Gastroesophageal sphincter (tissue), 4 donors: ENCODE measurements around the gene DAND5. TPM values are rescaled to one million over a fixed set of nuclear protein-coding genes. Genes with fewer than 3 reads are reported as not detected.
A peak's percentile ranks its signal among the peaks of the same experiment; 100 is the strongest.

Source experiments
- ATAC-seq: fragments of 150-250 bp; one replicate; pipeline ENCODE4 v1.9.1; 2016; ENCODE audit warnings: mild to moderate bottlenecking, moderate library complexity
- H3K27ac ChIP-seq, 4 donors: fragments of 200-600 bp; sonication (generic) in 3 of 4; 1 replicate in 3 of 4; 2 replicates in 1 of 4; pipeline ENCODE4 v1.5.1; 2016 to 2019
- H3K27me3 ChIP-seq: fragments of 200-600 bp; sonication (generic); one replicate; pipeline ENCODE4 v1.5.1; 2019
- H3K36me3 ChIP-seq, 2 donors: fragments of 200-600 bp; sonication (generic); one replicate each; pipeline ENCODE4 v1.5.1; 2019; ENCODE audit warnings: control low read depth in 1 of 2
- H3K4me1 ChIP-seq, 3 donors: fragments of 200-600 bp; sonication (generic); 1 replicate in 2 of 3; 2 replicates in 1 of 3; pipeline ENCODE4 v1.5.1; 2016 to 2019; ENCODE audit warnings: control low read depth in 2 of 3
- H3K4me3 ChIP-seq, 2 donors: fragments of 200-600 bp; sonication (generic); one replicate each; pipeline ENCODE4 v1.5.1; 2019; ENCODE audit warnings: mild to moderate bottlenecking in 1 of 2, moderate library complexity in 1 of 2
- H3K9me3 ChIP-seq, 3 donors: fragments of 200-600 bp; sonication (generic); one replicate each; pipeline ENCODE4 v1.5.1; 2017 to 2019; ENCODE audit warnings: control low read depth in 2 of 3
- EP300 ChIP-seq: sonication (generic); formaldehyde crosslinking; IDR thresholded peaks from one replicate; pipeline ENCODE4 v1.6.1; 2017; ENCODE audit warnings: antibody characterized with exemption, mild to moderate bottlenecking
- POLR2A ChIP-seq, 2 donors: fragments of 450-650 bp; IDR thresholded peaks; one replicate each; pipeline ENCODE4 v1.6.1; 2017; ENCODE audit warnings: antibody characterized with exemption in 2 of 2, mild to moderate bottlenecking in 2 of 2, moderate library complexity in 1 of 2
- POLR2AphosphoS5 ChIP-seq: sonication (generic); formaldehyde crosslinking; IDR thresholded peaks from one replicate; pipeline ENCODE4 v1.6.1; 2017; ENCODE audit warnings: antibody characterized with exemption
- WGBS, 2 donors: methylation state at CpG; one replicate each; pipeline ENCODE4 v1.1.5; 2018; ENCODE audit warnings: low coverage in 1 of 2; 5-methylcytosine and 5-hydroxymethylcytosine counted together
- total RNA-seq, 4 donors: library from RNA; depleted of rRNA; stranded (reverse); fragments of >200 nt; gene quantifications; one replicate each; pipeline ENCODE4 v1.1.0, GENCODE V29; 2016
- TF ChIP-seq, protein P1 (sequence below), 4 experiments: fragments of 200-600 bp in 2 of 4; fragments of 450-650 bp in 2 of 4; sonication (generic) in 1 of 4; IDR thresholded peaks; one replicate each; pipeline ENCODE4 v1.5.1; 2017 to 2019; ENCODE audit warnings: antibody characterized with exemption in 4 of 4, mild to moderate bottlenecking in 2 of 4, moderate library complexity in 2 of 4

DAND5 gene
- total RNA-seq, 4 donors from 2014 or later = 0.35 TPM; not detected in 3

DNA sequence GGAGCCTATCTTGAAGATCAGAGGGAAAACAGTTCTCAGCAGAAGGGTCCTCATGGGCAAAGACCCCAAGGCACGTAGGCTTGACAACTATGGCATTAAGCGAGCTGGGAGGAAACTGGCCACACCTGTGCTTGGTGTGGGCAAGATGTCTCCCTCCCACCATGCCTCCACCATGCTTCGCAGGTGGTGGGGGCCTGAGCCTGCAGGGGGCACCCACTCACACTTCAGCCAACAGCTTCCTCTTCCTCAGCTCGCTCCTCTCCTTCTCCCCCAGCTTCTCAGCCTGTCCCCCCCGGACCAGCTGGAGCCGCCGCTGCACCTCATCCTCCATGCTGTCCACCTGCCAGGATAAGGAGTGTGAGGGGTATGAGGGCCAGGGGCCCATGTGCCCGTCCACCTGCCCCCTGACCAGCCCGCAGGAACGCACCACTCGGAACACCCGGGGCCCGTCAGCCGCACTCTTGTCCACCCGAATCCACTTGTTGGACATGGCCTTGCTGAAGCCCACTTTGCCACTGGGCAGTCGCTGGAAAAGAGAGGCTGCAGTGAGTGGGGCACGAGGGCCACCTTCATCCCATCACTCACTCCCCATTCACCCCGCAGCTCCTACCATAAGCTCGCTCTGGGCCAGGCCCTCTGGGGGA lies 39.3 kb upstream of the DAND5 start:
- no peak for ATAC-seq
- TF ChIP-seq POLR2A (IDR thresholded peaks at IDR 0.05) = no peak
- TF ChIP-seq POLR2AphosphoS5 = no peak
- TF ChIP-seq, protein P1, sequence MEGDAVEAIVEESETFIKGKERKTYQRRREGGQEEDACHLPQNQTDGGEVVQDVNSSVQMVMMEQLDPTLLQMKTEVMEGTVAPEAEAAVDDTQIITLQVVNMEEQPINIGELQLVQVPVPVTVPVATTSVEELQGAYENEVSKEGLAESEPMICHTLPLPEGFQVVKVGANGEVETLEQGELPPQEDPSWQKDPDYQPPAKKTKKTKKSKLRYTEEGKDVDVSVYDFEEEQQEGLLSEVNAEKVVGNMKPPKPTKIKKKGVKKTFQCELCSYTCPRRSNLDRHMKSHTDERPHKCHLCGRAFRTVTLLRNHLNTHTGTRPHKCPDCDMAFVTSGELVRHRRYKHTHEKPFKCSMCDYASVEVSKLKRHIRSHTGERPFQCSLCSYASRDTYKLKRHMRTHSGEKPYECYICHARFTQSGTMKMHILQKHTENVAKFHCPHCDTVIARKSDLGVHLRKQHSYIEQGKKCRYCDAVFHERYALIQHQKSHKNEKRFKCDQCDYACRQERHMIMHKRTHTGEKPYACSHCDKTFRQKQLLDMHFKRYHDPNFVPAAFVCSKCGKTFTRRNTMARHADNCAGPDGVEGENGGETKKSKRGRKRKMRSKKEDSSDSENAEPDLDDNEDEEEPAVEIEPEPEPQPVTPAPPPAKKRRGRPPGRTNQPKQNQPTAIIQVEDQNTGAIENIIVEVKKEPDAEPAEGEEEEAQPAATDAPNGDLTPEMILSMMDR (IDR thresholded peaks at IDR 0.05) = no peak
- TF ChIP-seq EP300 = no peak
- no peaks in the 10 kb centered on the region for H3K9me3 ChIP-seq
- H3K27ac ChIP-seq = no peak overlapping the region
- H3K27me3 ChIP-seq = no peaks in the 10 kb centered on the region
- no peak overlapping the region for H3K4me3 ChIP-seq
- H3K4me1 ChIP-seq = peaks cover 3 to 28% (median 7%) of the 10 kb centered on the region in 3 donors
- 96% methylated on average over 4 of the region's 19 CpGs; no CpG with 5 or more reads in 1 of the 2 donors for WGBS, 2 donors
- H3K36me3 ChIP-seq = peaks cover 0 to 56% of the 10 kb centered on the region in 2 donors

- Histone ChIP-seq H3K36me3 (peaks cover 0 to 31% of the 10 kb centered on the region in 2 donors), H3K4me3 (peak overlapping the region; percentile 85 to 96), H3K27ac (peak overlapping the region in 3 of 4 donors; percentile 81 to 91 (median 90)), H3K9me3 (no peaks in the 10 kb centered on the region), H3K4me1 (peaks cover 4 to 33% (median 10%) of the 10 kb centered on the region in 3 donors), H3K27me3 (no peaks in the 10 kb centered on the region)
- ATAC-seq = no peak
- TF ChIP-seq EP300 (no peak), POLR2AphosphoS5 (no peak), POLR2A (IDR thresholded peaks at IDR 0.05) (no peak)
- TF ChIP-seq, protein P1 (IDR thresholded peaks at IDR 0.05) = no peak
- 32 to 74% methylated on average over 3 to 12 of the region's 16 CpGs for WGBS, 2 donors
Observed at GRCh38 chr19:12932392-12933286, 36.7 kb upstream of the DAND5 start.

- peak; percentile 78 for ATAC-seq
- Histone ChIP-seq H3K27ac (peak within 1 kb of the TSS; percentile 53 to 91 (median 86)), H3K4me3 (peak within 1 kb of the TSS; percentile 85 to 96), H3K27me3 (no peaks in the 10 kb centered on the region), H3K4me1 (peaks cover 5 to 38% (median 13%) of the 10 kb centered on the region in 3 donors), H3K36me3 (peaks cover 0 to 22% of the 10 kb centered on the region in 2 donors), H3K9me3 (no peaks in the 10 kb centered on the region)
- TF ChIP-seq POLR2A (IDR thresholded peaks at IDR 0.05) (peak; percentile 51), POLR2AphosphoS5 (peak; percentile 99)
- TF ChIP-seq, protein P1 (IDR thresholded peaks at IDR 0.05) = no peak
- WGBS, 2 donors = no CpG with 5 or more reads among the region's 51 CpGs
Observed at GRCh38 chr19:12933287-12934072, 35.9 kb upstream of the DAND5 start, which contains the start of gene FARSA. FARSA (minus strand) TSS chr19:12933711; CDS start chr19:12933696, 15 bp downstream.

GRCh38 chr19:12935071-12935470 lies 34.3 kb upstream of the DAND5 start:
- no peak for TF ChIP-seq POLR2A (IDR thresholded peaks at IDR 0.05)
- no peak for TF ChIP-seq EP300
- no peak for TF ChIP-seq POLR2AphosphoS5
- H3K27ac ChIP-seq = no peak overlapping the region
- H3K4me1 ChIP-seq = peaks cover 5 to 49% (median 20%) of the 10 kb centered on the region in 3 donors
- H3K4me3 ChIP-seq = no peak overlapping the region
- no peak for ATAC-seq
- H3K27me3 ChIP-seq = no peaks in the 10 kb centered on the region
- 92% methylated on average over 2 to 7 of the region's 10 CpGs for WGBS, 2 donors
- H3K36me3 ChIP-seq = peaks cover 0 to 10% of the 10 kb centered on the region in 2 donors
- no peaks in the 10 kb centered on the region for H3K9me3 ChIP-seq

DNA sequence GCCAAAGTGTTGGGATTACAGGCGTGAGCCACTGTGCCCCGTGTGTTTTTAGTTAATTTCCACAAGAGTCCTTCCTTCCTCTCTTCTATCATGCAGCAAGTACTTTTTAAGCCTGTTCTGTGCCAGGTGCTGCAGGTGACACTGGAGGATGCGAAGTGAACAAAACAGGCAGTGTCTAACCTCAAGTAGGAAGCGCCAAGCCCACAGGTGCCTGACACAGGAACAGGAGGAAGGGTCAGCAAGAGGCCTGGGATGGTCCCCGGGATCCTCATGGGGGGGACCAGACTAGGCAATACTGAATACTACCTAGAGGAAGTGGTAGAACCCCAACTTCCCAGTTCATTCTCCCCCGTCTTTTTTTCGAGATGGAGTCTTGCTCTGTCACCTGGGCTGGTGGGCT lies 32.8 kb upstream of the DAND5 start:
- H3K4me1 ChIP-seq = peaks cover 5 to 57% (median 29%) of the 10 kb centered on the region in 3 donors
- TF ChIP-seq, protein P1 (IDR thresholded peaks at IDR 0.05) = no peak
- no peak for TF ChIP-seq POLR2A (IDR thresholded peaks at IDR 0.05)
- no peak for TF ChIP-seq EP300
- no peak for TF ChIP-seq POLR2AphosphoS5
- no peaks in the 10 kb centered on the region for H3K9me3 ChIP-seq
- no peaks in the 10 kb centered on the region for H3K27me3 ChIP-seq
- H3K4me3 ChIP-seq = no peak overlapping the region
- H3K27ac ChIP-seq = no peak overlapping the region
- 74 to 100% methylated on average over 2 to 5 of the region's 7 CpGs for WGBS, 2 donors
- no peak for ATAC-seq
- peaks cover 0 to 19% of the 10 kb centered on the region in 2 donors for H3K36me3 ChIP-seq
